H1 (cell line): ENCODE measurements around the gene STARD3. TPM values are rescaled to one million over a fixed set of nuclear protein-coding genes. Genes with fewer than 3 reads are reported as not detected.

ENCODE experiments used
- CTCF ChIA-PET: fragments of 300-600 bp; sonication (Branson Sonifier 250); formaldehyde crosslinking; loops from one replicate; lab custom pipeline; 2021; ENCODE audit not compliant: partially characterized antibody; lab: Charles Lee
- POLR2A ChIA-PET: fragments of 300-600 bp; sonication (Branson Sonifier 250); formaldehyde crosslinking; loops from one replicate; lab custom pipeline; 2021; ENCODE audit warnings: inconsistent platforms; ENCODE audit not compliant: partially characterized antibody; lab: Charles Lee
- DNase-seq, 2 experiments: peaks; one replicate each; pipeline versions ENCODE4 v3.0.0 to v3.0.0-alpha.2; 2010 to 2022; ENCODE audit warnings: low spot score in 2 of 2, low read depth in 1 of 2, mixed read lengths in 1 of 2
- FAIRE-seq: peaks from 2 replicates; lab custom pipeline; 2011; peaks lifted over from hg19 to GRCh38; lab: Jason Lieb, UNC
- H2AFZ ChIP-seq: 2 replicates; pipeline ENCODE4 v1.8.1; 2012; ENCODE audit warnings: low read length, inconsistent platforms
- H2AK5ac ChIP-seq: 2 replicates; pipeline ENCODE4 v1.6.1; 2013; ENCODE audit warnings: low read depth, low read length
- H2BK120ac ChIP-seq: replicated peaks from 2 replicates; pipeline ENCODE3; 2013; ENCODE audit warnings: low read depth, low read length, inconsistent platforms
- H2BK12ac ChIP-seq: 2 replicates; pipeline ENCODE4 v1.6.1; 2013; ENCODE audit warnings: low read depth, low read length
- H2BK15ac ChIP-seq: 2 replicates; pipeline ENCODE4 v1.6.1; 2013; ENCODE audit warnings: low read length
- H2BK20ac ChIP-seq: 2 replicates; pipeline ENCODE4 v1.6.1; 2013; ENCODE audit warnings: low read length
- H2BK5ac ChIP-seq: 2 replicates; pipeline ENCODE4 v1.6.1; 2013; ENCODE audit warnings: low read depth, low read length
- H3K14ac ChIP-seq: 2 replicates; pipeline ENCODE4 v1.6.1; 2013; ENCODE audit warnings: inconsistent platforms; ENCODE audit not compliant: insufficient read length
- H3K18ac ChIP-seq: 2 replicates; pipeline ENCODE4 v1.6.1; 2013; ENCODE audit warnings: low read length; ENCODE audit errors: extremely low read depth
- H3K23ac ChIP-seq: 2 replicates; pipeline ENCODE4 v1.6.1; 2013; ENCODE audit warnings: inconsistent platforms; ENCODE audit not compliant: insufficient read length
- H3K23me2 ChIP-seq: 2 replicates; pipeline ENCODE4 v1.6.1; 2013; ENCODE audit warnings: low read depth, low read length
- H3K27ac ChIP-seq: 2 replicates; pipeline ENCODE4 v1.6.1; 2011; ENCODE audit warnings: low read depth, low read length, inconsistent platforms
- H3K27me3 ChIP-seq, 4 experiments: replicated peaks in 1 of 4; 1 replicate in 1 of 4; 2 replicates in 3 of 4; pipeline versions ENCODE4 v1.6.1 to v1.8.1; 2011 to 2013; ENCODE audit warnings: low read length in 3 of 4, mild to moderate bottlenecking in 3 of 4, inconsistent platforms in 2 of 4, mixed read lengths in 2 of 4, moderate library complexity in 1 of 4; ENCODE audit not compliant: control insufficient read depth in 3 of 4, insufficient read depth in 3 of 4; ENCODE audit errors: extremely low read depth in 1 of 4
- H3K36me3 ChIP-seq, 4 experiments: 2 replicates each; pipeline versions ENCODE4 v1.6.1 to v1.8.1; 2011 to 2013; ENCODE audit warnings: mild to moderate bottlenecking in 4 of 4, low read length in 3 of 4, moderate library complexity in 2 of 4, control low read depth in 1 of 4, inconsistent platforms in 1 of 4; ENCODE audit not compliant: insufficient read depth in 4 of 4, control insufficient read depth in 2 of 4
- H3K4ac ChIP-seq: replicated peaks from 2 replicates; pipeline ENCODE3; 2013; ENCODE audit warnings: low read length, low read depth, mixed read lengths, inconsistent platforms; ENCODE audit not compliant: insufficient read length
- H3K4me1 ChIP-seq, 4 experiments: replicated peaks in 1 of 4; 1 replicate in 1 of 4; 2 replicates in 3 of 4; pipeline versions ENCODE4 v1.6.1 to v1.8.1; 2011 to 2013; ENCODE audit warnings: low read length in 3 of 4, inconsistent platforms in 2 of 4, mixed read lengths in 1 of 4; ENCODE audit not compliant: insufficient read depth in 4 of 4, control insufficient read depth in 3 of 4
- H3K4me2 ChIP-seq, 2 experiments: 2 replicates each; pipeline versions ENCODE4 v1.6.1 to v1.8.1; 2011 to 2013; ENCODE audit warnings: low read depth in 2 of 2, low read length in 2 of 2, control low read depth in 1 of 2, inconsistent platforms in 1 of 2, mild to moderate bottlenecking in 1 of 2; ENCODE audit not compliant: insufficient read depth in 1 of 2
- H3K4me3 ChIP-seq, 4 experiments: fragments of 200-600, 300-600 bp in 1 of 4; sonication (generic), shearing (Covaris generic), sonication (Bioruptor Twin) in 1 of 4; 2 replicates each; pipeline versions ENCODE4 v1.5.1 to v1.8.1; 2011 to 2016; ENCODE audit warnings: low read length in 4 of 4, low read depth in 3 of 4, control low read depth in 2 of 4, inconsistent platforms in 2 of 4, mild to moderate bottlenecking in 2 of 4, mixed read lengths in 1 of 4, moderate library complexity in 1 of 4; ENCODE audit not compliant: insufficient read depth in 2 of 4; ENCODE audit errors: extremely low read depth in 1 of 4
- H3K56ac ChIP-seq: replicated peaks from 2 replicates; pipeline ENCODE3; 2013; ENCODE audit warnings: low read depth, mild to moderate bottlenecking, mixed read lengths, low read length, inconsistent platforms; ENCODE audit not compliant: insufficient read length
- H3K79me1 ChIP-seq: 2 replicates; pipeline ENCODE4 v1.6.1; 2013; ENCODE audit warnings: low read depth, low read length, control low read depth
- H3K79me2 ChIP-seq, 2 experiments: 2 replicates each; pipeline versions ENCODE4 v1.6.1 to v1.8.1; 2012 to 2013; ENCODE audit warnings: low read length in 2 of 2, mild to moderate bottlenecking in 2 of 2, inconsistent platforms in 1 of 2; ENCODE audit not compliant: insufficient read depth in 2 of 2, control insufficient read depth in 1 of 2
- H3K9ac ChIP-seq, 4 experiments: replicated peaks in 1 of 4; 1 replicate in 1 of 4; 2 replicates in 3 of 4; pipeline versions ENCODE4 v1.6.1 to v1.8.1; 2011 to 2013; ENCODE audit warnings: low read depth in 3 of 4, low read length in 3 of 4, control low read depth in 2 of 4, mild to moderate bottlenecking in 2 of 4, moderate library complexity in 2 of 4, inconsistent platforms in 1 of 4; ENCODE audit errors: extremely low read depth in 1 of 4
- H3K9me3 ChIP-seq, 2 experiments: 2 replicates each; pipeline versions ENCODE4 v1.6.1 to v1.8.1; 2012 to 2013; ENCODE audit warnings: mild to moderate bottlenecking in 2 of 2, moderate library complexity in 2 of 2, control low read depth in 1 of 2, inconsistent platforms in 1 of 2, low read depth in 1 of 2, low read length in 1 of 2, mixed read lengths in 1 of 2; ENCODE audit not compliant: insufficient read depth in 2 of 2
- H4K20me1 ChIP-seq, 2 experiments: replicated peaks in 1 of 2; 2 replicates each; pipeline versions ENCODE3 to v1.8.1; 2011 to 2013; ENCODE audit warnings: inconsistent platforms in 2 of 2, low read length in 2 of 2, mild to moderate bottlenecking in 1 of 2; ENCODE audit not compliant: insufficient read depth in 2 of 2, control insufficient read depth in 1 of 2
- H4K5ac ChIP-seq: 2 replicates; pipeline ENCODE4 v1.6.1; 2013; ENCODE audit warnings: low read length, low read depth, mixed read lengths, inconsistent platforms; ENCODE audit not compliant: insufficient read length
- H4K8ac ChIP-seq: 2 replicates; pipeline ENCODE4 v1.8.0; 2013; ENCODE audit warnings: mild to moderate bottlenecking, moderate library complexity, low read length, inconsistent platforms; ENCODE audit not compliant: insufficient read depth; ENCODE audit errors: extremely low read depth
- H4K91ac ChIP-seq: replicated peaks from 2 replicates; pipeline ENCODE3; 2013; ENCODE audit warnings: low read length, mixed read lengths, inconsistent platforms; ENCODE audit not compliant: insufficient read length
- CHD1 ChIP-seq: IDR thresholded peaks from 2 replicates; pipeline ENCODE4 v1.6.1; 2012; ENCODE audit warnings: low read depth, low read length, improper control_type of control experiment
- CTBP2 ChIP-seq: IDR thresholded peaks from 2 replicates; pipeline ENCODE4 v1.7.0; 2011; ENCODE audit warnings: borderline replicate concordance, mild to moderate bottlenecking, moderate library complexity, mixed read lengths, low read length; ENCODE audit not compliant: insufficient read depth, insufficient read length
- CTCF ChIP-seq, 3 experiments: IDR thresholded peaks; 1 replicate in 2 of 3; 2 replicates in 1 of 3; pipeline versions ENCODE4 v1.5.1 to v1.6.1; 2011; ENCODE audit warnings: low read length in 3 of 3, mild to moderate bottlenecking in 3 of 3, inconsistent platforms in 2 of 3, low read depth in 1 of 3, moderate library complexity in 1 of 3; ENCODE audit not compliant: insufficient read depth in 1 of 3; ENCODE audit errors: control extremely low read depth in 1 of 3
- WGBS, 2 experiments: shearing (Covaris generic) in 1 of 2; methylation state at CpG; one replicate each; pipeline versions ENCODE4 v1.1.6 to v1.1.7; 2013 to 2015; ENCODE audit warnings: low lambda C conversion rate in 2 of 2, mixed read lengths in 2 of 2, inconsistent platforms in 1 of 2, low coverage in 1 of 2, missing lambda C conversion rate in 1 of 2; ENCODE audit not compliant: insufficient replicate concordance in 2 of 2, insufficient coverage in 1 of 2, insufficient read length in 1 of 2; ENCODE audit errors: extremely low coverage in 1 of 2, missing lambda C conversion rate in 1 of 2; 5-methylcytosine and 5-hydroxymethylcytosine counted together
- polyA plus RNA-seq, 7 experiments: library from polyadenylated mRNA; depleted of rRNA in 3 of 7; stranded (reverse) in 5 of 7; unstranded in 2 of 7; fragments of >200 nt in 5 of 7; fragments of 200-250 nt in 2 of 7; gene quantifications; 1 replicate in 5 of 7; 2 replicates in 1 of 7; 4 replicates in 1 of 7; pipeline versions ENCODE4 v1.2.1 to v1.2.3, GENCODE V29; 2011 to 2013; ENCODE audit warnings: missing spikeins in 2 of 7, mixed read lengths in 2 of 7
- total RNA-seq: library from RNA; stranded (reverse); fragmentation: NEBNext Ultra II Directional; extraction: Animal tissue kit (Norgen Biotek cat#: 25700); gene quantifications from 2 replicates; pipeline ENCODE4 v1.2.1, GENCODE V29; 2021

Gene STARD3
- total and polyA plus RNA-seq, 2 of the 8 experiments (the other 6 are each of a cell fraction or from before 2014, with no cell fraction given): 47.6 to 80.3 TPM

GRCh38 chr17:39652587-39653315 lies 15.8 kb downstream of the STARD3 start:
- FAIRE-seq: no peak
- H3K36me3 ChIP-seq: no peaks in the 10 kb centered on the region
- H3K27me3 ChIP-seq: no peaks in the 10 kb centered on the region
- H4K8ac ChIP-seq: peak overlapping the region; percentile 46; the same call in 1 of the 2 replicates
- peaks cover 1 to 2% of the 10 kb centered on the region in 2 experiments for H4K20me1 ChIP-seq
- peak overlapping the region; percentile 38 for H2BK120ac ChIP-seq
- POLR2A ChIA-PET: interaction anchor here (0.8 to 5.2 kb wide), 11 partner anchors 8 to 47 kb away, joined by 3 to 28 read pairs (median 5); partner anchors contain the start of genes ERBB2, PNMT and TCAP
- no peak overlapping the region for H3K56ac ChIP-seq
- peak overlapping the region; percentile 80 for H3K18ac ChIP-seq
- H3K4me3 ChIP-seq: no peak overlapping the region
- H2BK12ac ChIP-seq: peak overlapping the region; percentile 64; the same call in 1 of the 2 replicates
- H2BK15ac ChIP-seq: peak overlapping the region; percentile 99; the same call in 1 of the 2 replicates
- H3K27ac ChIP-seq: peak overlapping the region; percentile 59; the same call in 1 of the 2 replicates
- TF ChIP-seq CTBP2 (no peak), CTCF (IDR thresholded peaks at IDR 0.05; ENCODE audit: control extremely low read depth in 1 of 3, insufficient read depth in 1 of 3, low read depth in 1 of 3, low read length in 3 of 3) (0 out of 4 replicates have a peak, but pooled peaks of 1 of the 3 experiments have one; percentile 0), CHD1 (no peak)
- TF ChIP-seq, all 59 proteins: peak for 1
- no peak overlapping the region for H3K14ac ChIP-seq
- peaks cover 0 to 2% of the 10 kb centered on the region in 2 experiments; a peak in 1 of 4 replicates for H3K79me2 ChIP-seq
- H3K9ac ChIP-seq: no peak overlapping the region
- peak overlapping the region; percentile 92 for H4K91ac ChIP-seq
- H2AFZ ChIP-seq: no peak overlapping the region
- H3K79me1 ChIP-seq: peaks cover 2% of the 10 kb centered on the region; the same call in 1 of the 2 replicates
- peak overlapping the region; percentile 33 for H3K4ac ChIP-seq
- peak overlapping the region; percentile 77 for H4K5ac ChIP-seq
- peaks cover 5 to 26% (median 19%) of the 10 kb centered on the region in 4 experiments for H3K4me1 ChIP-seq
- H3K4me2 ChIP-seq: peak overlapping the region; percentile 14 to 45; a peak in 2 of 4 replicates
- no peaks in the 10 kb centered on the region; the same call in 1 of the 2 replicates for H3K23me2 ChIP-seq
- H3K23ac ChIP-seq: no peak overlapping the region
- CTCF ChIA-PET: interaction anchor here (0.9 to 49.2 kb wide), 9 partner anchors 11 to 105 kb away, joined by 3 to 1885 read pairs (median 7); partner anchors contain the start of genes ERBB2, GRB7, MIEN1 and PGAP3
- 64% methylated on average over 7 of the region's 7 CpGs; no CpG with 5 or more reads in 1 of the 2 experiments for WGBS, 2 experiments
- H3K9me3 ChIP-seq: no peaks in the 10 kb centered on the region
- H2AK5ac ChIP-seq: peak overlapping the region; percentile 47; the same call in 1 of the 2 replicates
- peak overlapping the region; percentile 68 for H2BK5ac ChIP-seq
- DNase-seq: no peak
- H2BK20ac ChIP-seq: 0 out of 2 replicates have a peak overlapping the region, but pooled peaks have one; percentile 73
